PFSK-1 (cell line): ENCODE measurements around the gene SH3BP5.

Experiments
- POLR2AphosphoS5 ChIP-seq: IDR thresholded peaks from 2 replicates; pipeline ENCODE4 v1.6.1; 2012; ENCODE audit warnings: low read depth, mild to moderate bottlenecking, control low read depth, low read length, moderate library complexity
- REST ChIP-seq, 2 experiments: IDR thresholded peaks; 2 replicates each; pipeline versions ENCODE4 v1.6.1 to v1.8.0; 2011 to 2012; ENCODE audit warnings: low read depth in 2 of 2, low read length in 2 of 2, control low read depth in 1 of 2, inconsistent platforms in 1 of 2, mild to moderate bottlenecking in 1 of 2, moderate library complexity in 1 of 2; ENCODE audit not compliant: insufficient read depth in 1 of 2

- TF ChIP-seq REST (IDR thresholded peaks at IDR 0.05; ENCODE audit: insufficient read depth in 1 of 2, low read depth in 2 of 2, low read length in 2 of 2) (no peak), POLR2AphosphoS5 (no peak)
These were observed 33.9 kb downstream of the SH3BP5 start for GRCh38 chr3:15298504-15298903.
